Effector CD8-positive, alpha-beta T cell (primary cell): ENCODE measurements around the gene GTPBP2.
"Not testable (repeated sequence)": the region's sequence is repeated elsewhere in the genome, so short reads cannot be mapped to it uniquely, and the experiment has no call there.

Experiments
- DNase-seq: peaks from one replicate; lab custom pipeline; 2025; lab: John Stamatoyannopoulos, UW

The GTPBP2 gene

DNA sequence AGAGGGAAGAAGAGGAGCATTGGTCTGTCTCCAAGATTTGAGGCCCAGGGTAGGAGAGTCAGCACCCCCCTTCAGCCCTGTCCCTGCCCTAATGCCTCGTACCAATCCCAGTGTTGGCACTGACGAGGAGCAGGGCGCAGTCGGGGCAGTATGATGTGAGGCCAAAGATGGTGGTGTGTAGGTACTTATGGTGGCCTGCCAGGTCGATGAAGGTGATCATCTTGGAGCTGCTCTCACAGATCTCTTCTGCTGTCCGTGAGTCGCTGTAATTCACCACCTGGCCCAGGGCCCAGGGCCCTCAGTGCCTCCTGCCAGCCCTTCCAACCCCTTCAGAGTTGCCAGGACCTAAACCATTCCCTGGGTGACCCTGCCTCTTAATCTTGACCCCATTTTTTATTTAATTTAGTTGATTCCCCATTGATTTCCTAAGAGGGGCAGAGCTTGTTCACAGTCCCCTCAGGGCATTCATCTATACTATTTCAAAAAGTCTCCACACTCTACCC lies 4.2 kb downstream of the GTPBP2 start:
- no peak for DNase-seq

DNA sequence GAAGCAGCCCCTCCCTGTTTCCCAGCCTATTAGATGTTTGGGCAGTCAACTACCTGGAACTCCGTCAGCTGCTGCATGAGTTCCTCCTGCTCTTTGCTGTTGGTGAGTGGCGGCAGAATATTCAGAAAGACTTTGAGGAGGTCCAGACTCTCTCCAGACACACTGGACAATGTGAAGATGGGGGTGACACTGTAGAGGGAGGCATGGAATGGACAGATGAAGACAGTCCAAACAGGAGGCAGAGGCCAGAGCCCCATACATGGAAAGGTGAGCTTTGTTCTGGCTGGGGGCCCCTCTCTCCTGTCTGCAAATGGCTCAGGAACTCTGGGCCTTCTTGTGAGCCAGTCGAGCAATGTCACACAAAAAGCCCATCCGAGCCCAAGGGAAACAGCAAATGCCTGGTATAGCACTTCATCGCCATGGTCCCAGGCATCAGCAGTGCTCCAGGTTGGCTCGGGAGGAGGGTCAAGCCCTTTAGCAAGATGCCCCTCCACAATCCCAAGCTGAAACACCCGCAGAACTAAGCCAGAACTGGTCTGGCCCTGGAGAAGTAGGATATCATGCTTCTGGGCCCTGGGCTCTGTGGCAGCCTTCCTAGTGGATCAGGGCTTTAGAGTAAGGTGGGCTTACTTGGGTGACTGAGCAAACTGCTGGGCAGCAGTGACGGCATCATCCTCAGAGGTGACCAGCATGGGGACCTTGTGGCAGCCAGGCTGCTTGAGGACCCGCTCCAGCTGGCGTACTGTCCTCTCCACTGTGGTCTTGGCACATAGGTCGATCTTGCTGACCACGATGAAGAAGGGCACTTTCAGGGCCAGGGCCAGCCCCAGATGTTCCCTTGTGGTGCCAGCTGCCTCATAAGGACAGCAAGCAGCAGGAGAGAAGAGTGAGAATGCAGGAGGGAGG lies 4.9 kb downstream of the GTPBP2 start:
- DNase-seq: no peak

DNA sequence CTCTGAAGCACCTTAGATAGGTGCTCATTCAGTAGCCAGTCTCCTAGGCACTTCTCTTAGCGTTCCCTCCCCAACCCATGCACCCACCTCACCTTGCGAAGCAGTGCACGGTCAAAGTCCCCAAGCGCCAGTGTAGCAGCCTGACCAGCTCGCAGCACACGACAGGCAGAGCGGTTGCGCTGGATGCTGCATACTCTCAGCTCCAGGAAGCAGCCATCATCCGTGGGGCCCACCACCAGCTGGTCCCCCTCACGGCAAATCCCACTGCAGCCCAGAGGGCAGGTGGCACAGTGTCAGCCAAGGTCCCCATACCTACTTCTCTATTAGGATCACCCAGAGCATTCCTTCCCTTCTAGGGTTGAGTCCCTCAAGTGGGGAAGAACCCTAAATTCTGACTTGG lies 6.5 kb downstream of the GTPBP2 start:
- DNase-seq: no peak

DNA sequence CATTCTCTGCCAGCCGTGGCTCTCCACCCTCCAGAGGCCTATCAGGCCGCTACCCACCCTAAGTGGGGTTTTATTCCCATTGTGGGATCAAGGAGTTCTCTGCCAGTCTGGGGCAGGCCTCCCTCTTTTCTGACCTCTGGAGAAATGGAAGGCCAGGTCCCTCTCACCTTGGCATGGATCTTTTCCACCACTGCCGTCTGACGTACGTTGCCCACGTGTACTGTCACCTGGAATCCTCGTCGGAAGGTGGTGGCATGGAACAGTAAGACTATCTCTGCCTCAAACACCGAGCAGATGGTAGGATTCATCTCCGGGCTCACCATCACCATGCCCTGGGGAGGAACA lies 7.3 kb downstream of the GTPBP2 start:
- DNase-seq: no peak

DNA sequence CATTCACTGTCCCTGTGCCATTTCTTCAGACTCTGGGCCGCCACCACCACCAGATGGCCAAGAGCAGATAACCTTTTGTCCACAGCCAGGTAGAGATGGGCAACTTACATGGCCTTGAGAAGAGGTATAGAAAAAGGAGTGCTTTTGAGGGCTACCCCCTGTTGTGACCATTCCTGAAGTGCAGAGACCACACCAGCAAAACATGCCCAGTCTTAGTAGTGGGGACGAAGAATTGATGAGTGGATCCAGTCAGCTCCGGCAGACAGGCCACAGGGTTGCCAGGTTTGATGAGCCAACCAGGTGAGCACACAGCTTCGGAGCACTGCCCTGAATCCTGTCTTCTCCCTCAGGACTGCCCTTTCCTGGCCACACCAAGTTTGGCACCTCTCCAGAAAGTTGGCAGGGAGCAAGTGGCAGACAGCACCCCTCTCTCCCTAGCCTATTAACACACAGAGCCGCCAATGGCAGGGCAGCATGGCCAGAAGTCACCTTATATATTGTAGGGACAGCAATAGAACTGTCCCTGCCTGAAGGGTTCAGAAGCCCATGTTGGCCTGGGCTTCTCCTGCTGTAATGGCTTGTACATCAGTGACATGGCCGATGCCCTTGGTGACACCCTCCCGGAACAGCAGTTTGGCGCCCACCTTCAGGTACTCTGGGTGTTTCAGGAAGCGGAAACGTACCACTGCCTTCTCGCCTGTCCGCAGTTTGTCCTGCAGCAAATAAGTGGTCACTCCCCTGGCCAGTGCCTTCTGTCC lies 7.8 kb downstream of the GTPBP2 start:
- no peak for DNase-seq

DNA sequence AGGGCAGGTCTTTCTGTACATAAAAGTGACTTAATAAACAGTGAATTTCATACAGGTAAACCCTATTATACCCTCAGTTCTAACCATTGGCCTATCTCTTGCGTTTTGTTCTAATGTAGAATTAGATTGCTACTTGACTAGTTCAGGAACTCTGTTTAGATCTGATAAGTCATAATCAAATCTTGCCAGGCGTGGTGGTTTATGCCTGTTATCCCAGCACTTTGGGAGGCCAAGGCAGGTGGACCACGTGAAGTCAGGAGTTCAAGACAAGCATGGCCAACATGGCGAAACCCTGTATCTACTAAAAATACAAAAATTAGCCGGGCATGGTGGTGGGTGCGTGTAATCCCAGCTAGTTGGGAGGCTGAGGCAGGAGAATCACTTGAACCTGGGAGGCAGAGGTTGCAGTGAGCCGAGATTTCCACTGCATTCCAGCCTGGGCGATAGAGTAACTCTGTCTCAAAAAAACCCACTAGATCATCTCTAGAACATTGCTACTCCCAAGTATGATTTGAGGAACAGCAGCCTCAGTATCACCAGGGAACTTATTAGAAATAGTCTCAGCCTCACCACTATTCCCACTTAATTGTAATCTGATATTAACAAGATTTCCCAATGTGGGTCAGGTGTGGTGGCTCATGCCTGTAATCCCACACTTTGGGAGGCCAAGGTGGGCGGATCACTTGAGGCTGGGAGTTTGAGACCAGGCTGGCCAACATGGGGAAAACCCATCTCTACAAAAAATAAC lies 12.2 kb downstream of the GTPBP2 start:
- DNase-seq: no peak

DNA sequence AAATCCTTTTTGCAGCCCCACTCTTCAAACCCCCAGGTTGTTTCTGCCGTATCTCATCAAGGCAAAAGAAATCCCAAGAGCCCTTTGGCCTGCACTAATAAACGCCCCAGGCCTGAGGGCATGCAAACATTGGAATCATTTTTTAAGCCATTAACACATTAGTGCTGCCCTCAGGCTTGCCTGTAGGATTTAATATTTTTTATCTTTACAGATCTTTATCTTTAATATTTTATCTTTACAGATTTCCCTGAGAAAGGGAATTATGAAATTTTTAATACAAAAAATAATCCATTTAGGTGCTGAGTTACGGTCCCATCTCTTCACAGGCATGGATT lies 14.7 kb downstream of the GTPBP2 start:
- no peak for DNase-seq

DNA sequence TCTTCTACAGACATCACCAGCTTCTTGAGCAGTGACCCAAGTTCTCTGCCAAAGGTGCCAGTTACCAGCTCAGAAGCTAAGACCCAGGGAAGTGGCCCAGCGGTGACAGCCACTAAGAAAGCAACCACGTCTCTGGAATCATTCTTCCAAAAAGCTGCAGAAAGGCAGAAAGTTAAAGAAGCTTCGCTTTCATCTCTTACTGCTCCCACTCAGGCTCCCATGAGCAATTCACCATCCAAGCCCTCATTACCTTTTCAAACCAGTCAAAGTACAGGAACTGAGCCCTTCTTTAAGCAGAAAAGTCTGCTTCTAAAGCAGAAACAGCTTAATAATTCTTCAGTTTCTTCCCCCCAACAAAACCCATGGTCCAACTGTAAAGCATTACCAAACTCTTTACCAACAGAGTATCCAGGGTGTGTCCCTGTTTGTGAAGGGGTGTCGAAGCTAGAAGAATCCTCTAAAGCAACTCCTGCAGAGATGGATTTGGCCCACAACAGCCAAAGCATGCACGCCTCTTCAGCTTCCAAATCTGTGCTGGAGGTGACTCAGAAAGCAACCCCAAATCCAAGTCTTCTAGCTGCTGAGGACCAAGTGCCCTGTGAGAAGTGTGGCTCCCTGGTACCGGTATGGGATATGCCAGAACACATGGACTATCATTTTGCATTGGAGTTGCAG lies 15.2 kb downstream of the GTPBP2 start:
- DNase-seq: no peak

DNA sequence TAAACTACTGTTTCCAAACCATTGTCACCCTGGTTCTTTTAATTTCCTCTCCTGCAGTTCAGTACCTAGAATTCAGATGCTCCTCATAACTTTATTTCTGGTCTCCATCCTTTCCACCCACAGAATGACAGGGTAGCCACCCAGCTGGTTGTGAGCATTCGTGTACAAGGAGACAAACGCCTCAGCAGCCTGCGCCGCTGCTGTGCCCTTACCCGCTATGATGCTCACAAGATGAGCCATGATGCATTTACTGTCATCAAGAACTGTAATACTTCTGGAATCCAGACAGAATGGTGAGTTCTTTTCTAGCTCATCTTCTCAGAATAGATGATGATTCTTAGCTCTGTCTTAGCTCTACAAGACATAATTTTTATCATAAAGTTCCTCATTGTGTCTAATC lies 18.6 kb downstream of the GTPBP2 start:
- no peak for DNase-seq

DNA sequence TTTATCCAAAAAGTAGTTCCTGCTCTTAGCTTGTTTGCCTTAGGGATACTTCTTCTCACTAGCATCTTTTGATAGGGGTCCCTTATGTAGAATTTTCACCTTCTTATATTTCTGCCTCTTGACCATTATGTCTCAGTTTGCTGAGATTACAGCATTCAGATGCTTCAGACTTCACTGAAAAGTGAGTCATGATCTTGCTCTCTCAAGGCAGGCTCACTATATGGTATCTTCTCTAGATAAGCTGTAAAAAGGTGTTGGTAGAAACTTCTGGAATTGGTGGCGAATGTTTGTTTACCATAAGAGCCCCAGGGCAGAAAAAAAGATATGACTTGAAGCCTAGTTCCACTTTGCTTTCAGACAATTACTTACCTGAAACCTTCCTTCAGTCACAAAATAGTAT lies 19.7 kb downstream of the GTPBP2 start:
- no peak for DNase-seq

DNA sequence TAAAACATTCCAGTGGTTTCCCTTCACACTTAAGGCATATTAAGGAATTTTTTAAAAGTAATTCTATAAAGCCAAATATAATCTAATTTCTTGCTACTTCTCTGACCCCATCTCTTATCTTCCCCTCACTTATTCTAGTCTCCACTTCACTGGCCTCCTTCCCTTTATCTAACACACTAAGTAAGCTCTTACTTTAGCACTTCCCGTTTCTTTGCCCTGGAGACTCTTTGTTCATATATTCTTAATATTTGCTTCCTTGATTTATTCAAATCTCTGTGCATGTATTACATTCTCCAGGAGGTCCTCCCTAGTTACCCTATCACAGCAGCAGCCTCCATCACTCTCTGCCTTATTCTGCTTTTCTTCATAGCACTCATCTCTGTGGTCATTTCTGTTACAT lies 20.3 kb downstream of the GTPBP2 start:
- DNase-seq: no peak

DNA sequence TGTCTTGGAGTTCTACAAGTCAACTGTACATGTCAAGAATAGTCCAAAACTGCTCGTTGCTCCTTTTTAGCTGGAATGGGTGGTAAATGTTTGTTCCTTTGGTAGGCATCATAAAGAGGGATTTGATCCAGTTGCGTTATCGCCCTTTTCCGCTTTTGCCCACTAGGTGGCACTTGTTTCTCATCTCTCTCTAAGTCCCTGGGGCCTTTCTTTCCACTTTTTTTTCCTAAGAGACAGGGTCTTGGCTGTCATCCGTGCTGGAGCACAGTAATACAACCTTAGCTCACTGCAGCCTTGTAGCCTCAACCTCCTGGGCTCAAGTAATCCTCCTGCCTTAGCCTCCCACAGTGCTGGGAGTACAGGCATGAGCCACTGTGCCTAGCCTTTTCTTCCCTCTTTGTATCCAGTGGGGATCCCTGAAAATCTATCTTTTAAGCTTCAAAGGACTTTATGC lies 20.7 kb downstream of the GTPBP2 start:
- DNase-seq: peak; percentile 30

DNA sequence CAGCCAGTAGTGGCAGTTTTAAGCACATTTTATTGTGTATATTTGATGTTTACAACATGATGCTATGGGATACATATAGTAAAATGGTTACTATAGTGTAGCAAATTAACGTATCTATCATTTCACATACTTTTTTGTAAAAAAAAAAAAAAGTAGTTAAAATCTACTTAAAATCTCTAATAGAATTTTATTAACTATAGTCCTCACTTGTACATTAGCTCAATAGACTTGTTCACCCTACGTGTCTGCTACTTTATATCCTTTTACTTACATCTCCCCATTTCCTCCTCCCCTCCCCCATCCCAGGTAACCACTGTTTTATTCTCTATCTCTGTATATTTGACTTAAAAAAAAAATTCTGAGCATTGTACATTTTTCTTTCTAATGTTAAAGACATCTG lies 23.0 kb downstream of the GTPBP2 start:
- DNase-seq: no peak

DNA sequence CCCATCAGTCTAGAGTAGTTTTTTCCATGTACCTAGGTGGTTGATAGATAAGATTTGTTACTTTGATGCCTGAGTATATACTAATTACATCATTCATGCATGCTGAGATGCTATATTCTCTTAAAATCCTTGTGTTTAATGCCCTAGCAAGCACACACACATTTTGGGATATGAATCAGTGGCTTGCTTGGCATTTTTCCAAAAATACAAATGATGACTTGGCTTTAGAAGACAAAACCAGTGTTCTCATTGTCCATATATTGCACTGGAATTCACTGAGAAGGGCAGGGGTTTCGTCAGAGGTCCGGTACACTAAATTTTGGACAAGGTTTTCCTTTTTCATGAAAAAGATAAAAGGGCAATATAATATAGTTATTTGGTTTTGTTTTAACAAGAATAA lies 24.9 kb downstream of the GTPBP2 start:
- no peak for DNase-seq

DNA sequence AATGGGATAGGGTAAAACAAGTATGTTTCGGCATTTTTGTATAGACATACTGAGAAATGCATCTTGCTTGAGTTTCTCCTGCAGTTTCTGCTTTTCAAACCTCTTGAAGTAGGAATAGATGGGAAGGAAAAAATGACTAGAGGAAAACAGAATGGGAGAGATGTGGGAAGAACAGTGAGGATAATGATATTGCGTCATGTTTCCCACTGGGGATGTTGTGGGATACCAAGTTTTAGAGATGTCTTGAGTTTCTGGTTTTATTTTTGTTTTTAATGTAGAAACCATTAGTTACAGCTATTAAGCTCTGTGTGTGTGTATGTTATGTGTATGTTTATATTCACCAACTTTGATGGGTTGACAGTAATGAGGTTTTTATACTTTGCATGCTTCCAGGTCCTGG lies 28.5 kb downstream of the GTPBP2 start:
- no peak for DNase-seq

DNA sequence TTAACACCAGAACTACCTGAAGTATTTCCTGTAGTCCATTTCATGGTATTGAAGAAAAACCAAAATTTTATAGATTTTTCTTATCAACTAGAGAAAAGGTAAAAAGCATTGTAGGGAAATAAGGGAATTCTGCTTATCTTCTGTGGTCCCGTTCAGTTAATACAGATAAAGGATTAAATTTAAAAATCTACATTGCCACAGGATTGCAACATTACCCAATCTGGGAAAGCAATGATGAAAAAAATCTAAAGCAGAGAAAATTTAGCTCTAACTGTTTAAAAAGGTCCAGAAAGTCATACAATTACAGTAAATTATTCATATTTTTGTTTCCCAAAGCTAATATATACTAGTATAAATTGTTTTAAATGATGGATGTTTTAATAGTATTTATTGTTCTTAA lies 35.1 kb downstream of the GTPBP2 start:
- no peak for DNase-seq

DNA sequence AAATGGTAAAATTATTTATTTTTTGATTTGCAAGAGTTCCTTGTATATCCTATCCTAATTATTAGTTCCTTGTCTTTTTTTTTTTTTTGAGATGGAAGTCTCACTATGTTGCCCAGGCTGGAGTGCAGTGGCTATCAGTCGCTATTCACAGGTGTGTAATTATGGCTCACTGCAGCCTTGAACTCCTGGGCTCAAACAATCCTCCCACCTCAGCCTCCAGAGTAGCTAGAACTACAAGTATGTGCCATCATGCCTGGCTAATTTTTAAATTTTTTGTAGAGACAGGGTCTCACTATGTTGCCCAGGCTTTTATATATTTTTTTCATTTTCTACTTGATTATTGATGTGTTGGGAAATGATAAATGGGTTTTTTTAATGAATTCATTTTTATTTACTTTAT lies 39.5 kb downstream of the GTPBP2 start:
- DNase-seq: not testable (repeated sequence)

DNA sequence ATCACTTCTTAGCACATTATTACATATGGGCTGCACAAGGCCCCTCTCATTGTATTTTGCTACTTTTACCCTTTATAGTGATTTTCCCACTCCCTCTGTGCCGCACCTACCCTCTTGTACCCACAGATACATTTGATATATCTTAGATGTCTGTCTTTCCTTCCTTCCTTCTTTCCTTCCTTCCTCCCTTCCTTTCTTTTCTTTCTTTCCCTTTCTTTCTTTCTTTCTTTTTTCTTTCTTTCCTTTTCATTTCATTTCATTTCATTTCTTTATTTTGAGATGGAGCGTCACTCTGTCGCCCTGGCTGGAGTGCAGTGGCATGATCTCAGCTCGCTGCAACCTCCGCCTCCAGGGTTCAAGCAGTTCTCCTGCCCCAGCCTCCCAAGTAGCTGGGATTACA lies 40.9 kb downstream of the GTPBP2 start:
- no peak for DNase-seq

DNA sequence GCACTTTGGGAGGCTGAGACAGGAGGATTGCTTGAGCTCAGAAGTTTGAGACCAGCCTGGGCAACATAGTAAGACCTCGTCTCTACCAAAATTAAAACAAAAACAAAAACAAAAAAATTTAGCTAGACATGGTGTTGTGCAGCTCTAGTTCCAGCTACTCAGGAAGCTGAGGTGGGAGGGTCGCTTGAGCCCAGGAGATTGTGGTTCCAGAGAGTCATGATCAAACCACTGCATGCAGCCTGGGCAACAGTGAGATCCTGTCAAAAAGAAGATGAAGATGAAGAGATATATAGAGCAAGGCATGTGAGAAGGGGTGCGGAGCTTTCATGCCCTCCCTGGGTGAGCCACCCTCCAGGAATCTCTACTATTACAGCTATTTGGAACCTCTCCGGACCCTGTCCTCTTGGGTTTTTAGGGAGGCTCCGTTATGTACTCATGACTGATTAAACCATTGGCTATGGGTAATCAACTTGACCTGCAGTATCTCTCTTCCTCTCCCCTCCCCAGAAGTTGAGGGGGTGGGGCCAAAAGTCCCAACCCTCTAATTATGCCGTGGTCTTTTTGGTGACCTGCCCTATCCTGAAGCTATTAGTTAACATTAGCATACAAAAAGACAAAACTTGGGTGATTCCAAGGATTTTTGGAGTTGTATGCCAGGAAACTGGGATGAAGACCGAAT lies 44.0 kb downstream of the GTPBP2 start:
- DNase-seq: no peak

DNA sequence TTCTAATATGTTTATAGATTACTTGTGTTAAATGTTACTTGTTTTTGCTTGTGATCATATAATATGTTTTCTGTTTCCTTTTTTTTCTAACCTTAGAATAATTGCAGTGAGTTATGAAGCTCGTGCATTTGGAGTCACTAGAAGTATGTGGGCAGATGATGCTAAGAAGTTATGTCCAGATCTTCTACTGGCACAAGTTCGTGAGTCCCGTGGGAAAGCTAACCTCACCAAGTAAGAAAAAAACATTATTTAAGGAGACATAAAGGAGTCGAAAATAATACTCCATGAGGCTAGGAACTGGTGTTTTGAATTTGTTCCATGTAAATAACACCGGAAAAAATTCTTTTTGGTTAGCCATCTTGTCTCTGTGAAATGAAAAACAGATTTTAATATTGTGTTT lies 46.2 kb downstream of the GTPBP2 start:
- DNase-seq: no peak

DNA sequence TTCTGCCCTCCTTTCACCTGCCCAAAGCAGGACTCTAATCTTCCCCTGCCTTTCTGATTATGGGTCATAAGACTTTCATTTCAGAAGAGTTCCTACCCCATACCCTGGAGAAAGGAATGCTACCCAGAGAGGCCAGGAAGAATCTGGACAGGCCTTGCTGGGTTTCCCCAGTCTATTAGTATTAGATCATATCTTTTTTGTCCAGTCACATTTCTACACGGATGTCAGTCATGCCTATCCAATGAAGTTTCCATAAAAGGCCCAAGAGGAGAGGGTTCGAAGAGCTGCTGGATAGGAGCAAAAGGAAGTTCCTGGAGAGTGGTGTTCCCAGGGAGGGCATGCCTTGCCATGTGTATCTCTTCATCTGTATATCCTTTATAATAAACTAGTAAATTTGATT lies 49.9 kb downstream of the GTPBP2 start:
- no peak for DNase-seq
